ENCODE measurements around the gene RTN4RL1.
"Not testable (repeated sequence)": the region's sequence is repeated elsewhere in the genome, so short reads cannot be mapped to it uniquely, and the experiment has no call there.

RTN4RL1 gene

GRCh38 chr17:1915889-1916288, 109.2 kb downstream of the RTN4RL1 start:
- DNase-seq, result no peak

GRCh38 chr17:1914661-1915083, 110.5 kb downstream of the RTN4RL1 start:
- peak; percentile 55 for DNase-seq

- no peak for DNase-seq
These were observed 111.4 kb downstream of the RTN4RL1 start for GRCh38 chr17:1913702-1914101.

- no peak for DNase-seq
These were observed 113.0 kb downstream of the RTN4RL1 start for GRCh38 chr17:1912146-1912545.

- no peak for DNase-seq
These were observed 115.1 kb downstream of the RTN4RL1 start for GRCh38 chr17:1909985-1910384.

- peak; percentile 78 for DNase-seq
These were observed 116.3 kb downstream of the RTN4RL1 start for GRCh38 chr17:1908699-1909309.

- DNase-seq, result no peak
These were observed 117.0 kb downstream of the RTN4RL1 start for GRCh38 chr17:1907909-1908698.

GRCh38 chr17:1907216-1907631, 117.9 kb downstream of the RTN4RL1 start:
- no peak for DNase-seq

GRCh38 chr17:1906662-1907101, 118.5 kb downstream of the RTN4RL1 start:
- DNase-seq, result no peak

- DNase-seq, result no peak
These were observed 119.8 kb downstream of the RTN4RL1 start for GRCh38 chr17:1905190-1905913.

GRCh38 chr17:1904273-1905182, 120.6 kb downstream of the RTN4RL1 start:
- DNase-seq, result no peak

- no peak for DNase-seq
These were observed 125.6 kb downstream of the RTN4RL1 start for GRCh38 chr17:1899403-1900000.

GRCh38 chr17:1898872-1899271, 126.3 kb downstream of the RTN4RL1 start:
- no peak for DNase-seq

GRCh38 chr17:1898332-1898731, 126.8 kb downstream of the RTN4RL1 start:
- no peak for DNase-seq

GRCh38 chr17:1897105-1897656, 128.0 kb downstream of the RTN4RL1 start:
- DNase-seq, result no peak

GRCh38 chr17:1896243-1897104, 128.7 kb downstream of the RTN4RL1 start:
- DNase-seq, result no peak

GRCh38 chr17:1895479-1895878, 129.7 kb downstream of the RTN4RL1 start:
- DNase-seq, result not testable (repeated sequence)

GRCh38 chr17:1894753-1895339, 130.3 kb downstream of the RTN4RL1 start:
- no peak for DNase-seq

GRCh38 chr17:1890758-1891450, 134.2 kb downstream of the RTN4RL1 start:
- no peak for DNase-seq

- no peak for DNase-seq
These were observed 136.4 kb downstream of the RTN4RL1 start for GRCh38 chr17:1888741-1889140.
